HFF-Myc (cell line): ENCODE results near the gene SMDT1.

Experiments
- DNase-seq: peaks from one replicate; pipeline ENCODE4 v3.0.0-alpha.2; 2011; ENCODE audit warnings: low read depth; ENCODE audit errors: extremely low read depth
- H3K4me3 ChIP-seq: replicated peaks from 2 replicates; pipeline ENCODE4 v1.5.1; 2011; ENCODE audit warnings: low read depth, mild to moderate bottlenecking, control low read depth, low read length
- TF ChIP-seq, protein P1 (sequence below): IDR thresholded peaks from 2 replicates; pipeline ENCODE4 v1.5.1; 2012; ENCODE audit warnings: mild to moderate bottlenecking, low read depth, low read length, control low read depth; ENCODE audit errors: missing control alignments

The SMDT1 gene

GRCh38 chr22:42052765-42053164 is 26.7 kb upstream of the SMDT1 start:
- no peak overlapping the region for H3K4me3 ChIP-seq
- TF ChIP-seq, protein P1, sequence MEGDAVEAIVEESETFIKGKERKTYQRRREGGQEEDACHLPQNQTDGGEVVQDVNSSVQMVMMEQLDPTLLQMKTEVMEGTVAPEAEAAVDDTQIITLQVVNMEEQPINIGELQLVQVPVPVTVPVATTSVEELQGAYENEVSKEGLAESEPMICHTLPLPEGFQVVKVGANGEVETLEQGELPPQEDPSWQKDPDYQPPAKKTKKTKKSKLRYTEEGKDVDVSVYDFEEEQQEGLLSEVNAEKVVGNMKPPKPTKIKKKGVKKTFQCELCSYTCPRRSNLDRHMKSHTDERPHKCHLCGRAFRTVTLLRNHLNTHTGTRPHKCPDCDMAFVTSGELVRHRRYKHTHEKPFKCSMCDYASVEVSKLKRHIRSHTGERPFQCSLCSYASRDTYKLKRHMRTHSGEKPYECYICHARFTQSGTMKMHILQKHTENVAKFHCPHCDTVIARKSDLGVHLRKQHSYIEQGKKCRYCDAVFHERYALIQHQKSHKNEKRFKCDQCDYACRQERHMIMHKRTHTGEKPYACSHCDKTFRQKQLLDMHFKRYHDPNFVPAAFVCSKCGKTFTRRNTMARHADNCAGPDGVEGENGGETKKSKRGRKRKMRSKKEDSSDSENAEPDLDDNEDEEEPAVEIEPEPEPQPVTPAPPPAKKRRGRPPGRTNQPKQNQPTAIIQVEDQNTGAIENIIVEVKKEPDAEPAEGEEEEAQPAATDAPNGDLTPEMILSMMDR, result no peak
- no peak for DNase-seq

DNA sequence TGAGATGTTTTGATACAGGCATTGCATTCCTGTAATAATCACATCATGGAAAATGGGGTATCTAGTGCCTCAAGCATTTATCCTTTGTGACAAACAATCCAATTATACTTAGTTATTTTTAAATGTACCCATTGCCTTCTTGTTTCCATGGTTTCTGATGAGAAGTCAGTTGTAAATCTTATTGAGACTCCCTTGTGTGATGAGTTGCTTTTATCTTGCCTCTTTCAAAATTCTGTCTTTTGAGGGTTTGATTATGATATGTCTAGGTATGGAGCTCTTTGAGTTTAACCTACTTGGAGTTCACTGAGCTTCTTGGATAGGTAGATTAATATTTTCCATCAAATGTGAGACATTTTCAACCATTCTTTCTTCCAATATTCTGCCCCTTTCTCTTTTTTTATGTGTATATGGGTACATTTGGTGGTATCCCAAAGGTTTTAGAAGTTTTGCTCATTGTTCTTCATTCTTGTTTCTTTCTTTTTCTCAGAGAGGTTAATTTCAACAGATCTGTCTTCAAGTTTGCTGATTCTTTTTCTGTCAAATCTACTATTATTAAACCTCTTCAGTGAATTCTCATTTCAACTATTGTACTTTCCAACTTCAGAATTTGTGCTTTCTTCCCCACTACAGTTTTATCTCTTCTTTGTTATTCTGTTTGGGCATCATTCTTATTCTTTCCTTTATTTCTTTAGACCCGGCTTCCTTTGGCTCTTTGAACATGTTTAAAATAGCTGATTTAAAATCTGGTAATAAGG is 22.6 kb upstream of the SMDT1 start:
- TF ChIP-seq, protein P1, result no peak
- no peak for DNase-seq
- no peak overlapping the region for H3K4me3 ChIP-seq

GRCh38 chr22:42060489-42060888 is 19.0 kb upstream of the SMDT1 start:
- no peak for DNase-seq
- H3K4me3 ChIP-seq, result no peak overlapping the region
- TF ChIP-seq, protein P1, result no peak

GRCh38 chr22:42061041-42061440 is 18.5 kb upstream of the SMDT1 start:
- TF ChIP-seq, protein P1, result no peak
- no peak for DNase-seq
- no peak overlapping the region for H3K4me3 ChIP-seq

GRCh38 chr22:42062506-42063170 is 16.9 kb upstream of the SMDT1 start:
- TF ChIP-seq, protein P1, result no peak
- H3K4me3 ChIP-seq, result no peak overlapping the region
- DNase-seq, result no peak

DNA sequence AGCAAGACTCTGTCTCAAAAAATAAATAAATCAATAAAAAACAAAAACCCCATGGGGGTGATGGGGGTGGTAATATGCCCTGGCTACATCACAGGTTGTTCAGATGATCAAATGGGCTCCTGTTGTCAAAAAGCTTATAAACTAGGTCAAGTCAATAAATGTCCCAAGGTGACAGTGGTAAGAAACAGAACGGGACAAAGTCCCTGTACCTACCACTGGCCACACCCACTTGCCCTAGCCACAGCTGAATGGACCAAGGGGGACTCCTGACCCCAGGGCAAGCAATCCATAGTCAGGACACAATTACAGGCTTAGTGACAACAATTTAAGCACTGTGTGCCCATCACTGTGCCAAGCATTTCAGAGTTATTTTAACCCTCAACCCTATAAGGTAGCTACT is 14.9 kb upstream of the SMDT1 start:
- DNase-seq, result no peak
- TF ChIP-seq, protein P1, result no peak
- H3K4me3 ChIP-seq, result no peak overlapping the region
